ENCODE measurements around the gene NLGN4X. TPM values are rescaled to one million over a fixed set of nuclear protein-coding genes. Genes with fewer than 3 reads are reported as not detected.

The NLGN4X gene
- polyA plus RNA-seq, 1 of the 3 experiments (the other 2 are of a cell fraction), result 0.05 TPM

DNA sequence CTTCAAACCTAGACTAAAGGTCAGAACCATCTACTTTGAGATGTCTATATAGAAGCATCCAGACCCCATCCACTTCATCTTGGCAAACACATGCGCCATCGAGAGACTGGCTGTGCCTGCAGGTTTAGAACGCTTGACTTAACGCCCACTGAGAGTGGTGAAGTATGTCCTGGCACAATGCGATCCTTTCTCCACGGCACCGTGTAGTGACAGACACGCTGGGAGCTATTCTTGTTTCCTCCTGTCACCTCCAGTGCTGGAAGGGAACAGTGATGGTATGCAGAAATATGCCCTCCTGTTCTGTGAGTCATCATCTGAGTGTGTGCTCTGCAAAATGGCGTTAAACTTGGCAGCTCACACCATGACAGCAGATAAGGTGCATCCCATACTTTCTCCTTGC is 330.2 kb downstream of the NLGN4X start:
- H4K20me1 ChIP-seq (ENCODE audit: insufficient read depth), result no peaks in the 10 kb centered on the region
- no peak overlapping the region for H3K4me2 ChIP-seq
- TF ChIP-seq, protein P1, sequence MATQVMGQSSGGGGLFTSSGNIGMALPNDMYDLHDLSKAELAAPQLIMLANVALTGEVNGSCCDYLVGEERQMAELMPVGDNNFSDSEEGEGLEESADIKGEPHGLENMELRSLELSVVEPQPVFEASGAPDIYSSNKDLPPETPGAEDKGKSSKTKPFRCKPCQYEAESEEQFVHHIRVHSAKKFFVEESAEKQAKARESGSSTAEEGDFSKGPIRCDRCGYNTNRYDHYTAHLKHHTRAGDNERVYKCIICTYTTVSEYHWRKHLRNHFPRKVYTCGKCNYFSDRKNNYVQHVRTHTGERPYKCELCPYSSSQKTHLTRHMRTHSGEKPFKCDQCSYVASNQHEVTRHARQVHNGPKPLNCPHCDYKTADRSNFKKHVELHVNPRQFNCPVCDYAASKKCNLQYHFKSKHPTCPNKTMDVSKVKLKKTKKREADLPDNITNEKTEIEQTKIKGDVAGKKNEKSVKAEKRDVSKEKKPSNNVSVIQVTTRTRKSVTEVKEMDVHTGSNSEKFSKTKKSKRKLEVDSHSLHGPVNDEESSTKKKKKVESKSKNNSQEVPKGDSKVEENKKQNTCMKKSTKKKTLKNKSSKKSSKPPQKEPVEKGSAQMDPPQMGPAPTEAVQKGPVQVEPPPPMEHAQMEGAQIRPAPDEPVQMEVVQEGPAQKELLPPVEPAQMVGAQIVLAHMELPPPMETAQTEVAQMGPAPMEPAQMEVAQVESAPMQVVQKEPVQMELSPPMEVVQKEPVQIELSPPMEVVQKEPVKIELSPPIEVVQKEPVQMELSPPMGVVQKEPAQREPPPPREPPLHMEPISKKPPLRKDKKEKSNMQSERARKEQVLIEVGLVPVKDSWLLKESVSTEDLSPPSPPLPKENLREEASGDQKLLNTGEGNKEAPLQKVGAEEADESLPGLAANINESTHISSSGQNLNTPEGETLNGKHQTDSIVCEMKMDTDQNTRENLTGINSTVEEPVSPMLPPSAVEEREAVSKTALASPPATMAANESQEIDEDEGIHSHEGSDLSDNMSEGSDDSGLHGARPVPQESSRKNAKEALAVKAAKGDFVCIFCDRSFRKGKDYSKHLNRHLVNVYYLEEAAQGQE (IDR thresholded peaks at IDR 0.05; ENCODE audit: low read depth, low read length), result no peak
- TF ChIP-seq, protein P2, sequence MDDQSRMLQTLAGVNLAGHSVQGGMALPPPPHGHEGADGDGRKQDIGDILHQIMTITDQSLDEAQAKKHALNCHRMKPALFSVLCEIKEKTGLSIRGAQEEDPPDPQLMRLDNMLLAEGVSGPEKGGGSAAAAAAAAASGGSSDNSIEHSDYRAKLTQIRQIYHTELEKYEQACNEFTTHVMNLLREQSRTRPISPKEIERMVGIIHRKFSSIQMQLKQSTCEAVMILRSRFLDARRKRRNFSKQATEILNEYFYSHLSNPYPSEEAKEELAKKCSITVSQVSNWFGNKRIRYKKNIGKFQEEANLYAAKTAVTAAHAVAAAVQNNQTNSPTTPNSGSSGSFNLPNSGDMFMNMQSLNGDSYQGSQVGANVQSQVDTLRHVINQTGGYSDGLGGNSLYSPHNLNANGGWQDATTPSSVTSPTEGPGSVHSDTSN (IDR thresholded peaks at IDR 0.05), result no peak
- TF ChIP-seq FOXM1 (IDR thresholded peaks at IDR 0.05; ENCODE audit: low read depth) (no peak), POLR2AphosphoS5 (IDR thresholded peaks at IDR 0.05; ENCODE audit: low read depth, low read length) (no peak), NFIC (IDR thresholded peaks at IDR 0.05; ENCODE audit: borderline replicate concordance) (no peak), RXRA (IDR thresholded peaks at IDR 0.05; ENCODE audit: borderline replicate concordance, low read depth) (no peak), SMC3 (IDR thresholded peaks at IDR 0.05; ENCODE audit: low read depth, low read length) (no peak), GATA2 (CRISPR knock-in tag; IDR thresholded peaks at IDR 0.05) (no peak), FOSL2 (IDR thresholded peaks at IDR 0.05; ENCODE audit: borderline replicate concordance, low read depth) (no peak), YY1 (IDR thresholded peaks at IDR 0.05; ENCODE audit: low read depth) (no peak), TCF12 (IDR thresholded peaks at IDR 0.05) (no peak), RCOR1 (IDR thresholded peaks at IDR 0.05; ENCODE audit: low read length) (no peak), TAF1 (IDR thresholded peaks at IDR 0.05; ENCODE audit: borderline replicate concordance, low read depth, low read length) (no peak), GABPA (IDR thresholded peaks at IDR 0.05; ENCODE audit: low read depth) (no peak)
- TF ChIP-seq, protein P3, sequence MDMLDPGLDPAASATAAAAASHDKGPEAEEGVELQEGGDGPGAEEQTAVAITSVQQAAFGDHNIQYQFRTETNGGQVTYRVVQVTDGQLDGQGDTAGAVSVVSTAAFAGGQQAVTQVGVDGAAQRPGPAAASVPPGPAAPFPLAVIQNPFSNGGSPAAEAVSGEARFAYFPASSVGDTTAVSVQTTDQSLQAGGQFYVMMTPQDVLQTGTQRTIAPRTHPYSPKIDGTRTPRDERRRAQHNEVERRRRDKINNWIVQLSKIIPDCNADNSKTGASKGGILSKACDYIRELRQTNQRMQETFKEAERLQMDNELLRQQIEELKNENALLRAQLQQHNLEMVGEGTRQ (IDR thresholded peaks at IDR 0.05; ENCODE audit: borderline replicate concordance, low read depth, low read length), result no peak
- H3K36me3 ChIP-seq (replicated peaks in 1 of 2; ENCODE audit: control insufficient read depth in 1 of 2, insufficient read depth in 2 of 2, low read length in 1 of 2), result no peaks in the 10 kb centered on the region
- H2AFZ ChIP-seq (ENCODE audit: low read depth), result no peak overlapping the region
- H3K9me2 ChIP-seq, result no peaks in the 10 kb centered on the region
- ChIA-PET CTCF (no interaction called here), POLR2A (no interaction called here)
- 45% methylated on average over 9 of the region's 9 CpGs for WGBS (ENCODE audit: low lambda C conversion rate)
- no peaks in the 10 kb centered on the region for H3F3A ChIP-seq (replicated peaks; ENCODE audit: insufficient read depth)
- H3K27ac ChIP-seq (ENCODE audit: low read depth in 2 of 2, low read length in 1 of 2), result no peak overlapping the region
- H3K9ac ChIP-seq, result no peak overlapping the region
- no peaks in the 10 kb centered on the region for H3K27me3 ChIP-seq (ENCODE audit: insufficient read depth)
- no peaks in the 10 kb centered on the region for H3K9me3 ChIP-seq
- no peak overlapping the region for H3K4me3 ChIP-seq (ENCODE audit: low read depth in 2 of 2, low read length in 1 of 2)
- H3K4me1 ChIP-seq (ENCODE audit: control insufficient read depth in 1 of 2, insufficient read depth in 2 of 2, low read depth in 1 of 2, low read length in 1 of 2), result no peaks in the 10 kb centered on the region; a peak in 1 of 4 replicates
- no peak for DNase-seq
- H3K79me2 ChIP-seq (ENCODE audit: insufficient read depth), result no peaks in the 10 kb centered on the region

All from SK-N-SH (cell line).